H9 (cell line): ENCODE results near the gene OSBPL9. TPM values are rescaled to one million over a fixed set of nuclear protein-coding genes. Genes with fewer than 3 reads are reported as not detected.

Experiments
- DNase-seq: peaks from one replicate; pipeline ENCODE4 v3.0.0-alpha.2; 2017
- H2AFZ ChIP-seq: one replicate; pipeline ENCODE4 v1.6.1; 2013; ENCODE audit warnings: mild to moderate bottlenecking, low read length, control low read depth, moderate library complexity
- H2AK5ac ChIP-seq: 2 replicates; pipeline ENCODE4 v1.6.1; 2013; ENCODE audit warnings: low read length, control low read depth, mixed read lengths; ENCODE audit not compliant: insufficient read length
- H2BK120ac ChIP-seq: one replicate; pipeline ENCODE4 v1.6.1; 2013; ENCODE audit warnings: low read depth, mild to moderate bottlenecking, low read length, control low read depth, inconsistent platforms; ENCODE audit not compliant: poor library complexity, severe bottlenecking
- H2BK12ac ChIP-seq: 2 replicates; pipeline ENCODE4 v1.6.1; 2013; ENCODE audit warnings: low read length, control low read depth, mixed read lengths, low read depth; ENCODE audit not compliant: insufficient read length
- H2BK15ac ChIP-seq: 2 replicates; pipeline ENCODE4 v1.6.1; 2013; ENCODE audit warnings: low read depth, low read length, control low read depth
- H2BK20ac ChIP-seq: one replicate; pipeline ENCODE4 v1.6.1; 2013; ENCODE audit warnings: low read depth, mild to moderate bottlenecking, low read length, control low read depth, inconsistent platforms; ENCODE audit not compliant: poor library complexity, severe bottlenecking
- H2BK5ac ChIP-seq: 2 replicates; pipeline ENCODE4 v1.6.1; 2013; ENCODE audit warnings: low read length, control low read depth, mixed read lengths; ENCODE audit not compliant: insufficient read length
- H3K14ac ChIP-seq: 2 replicates; pipeline ENCODE4 v1.6.1; 2013; ENCODE audit warnings: low read length, control low read depth; ENCODE audit not compliant: insufficient read depth
- H3K18ac ChIP-seq: 2 replicates; pipeline ENCODE4 v1.6.1; 2013; ENCODE audit warnings: low read depth, mild to moderate bottlenecking, mixed read lengths, low read length, control low read depth; ENCODE audit not compliant: insufficient read length
- H3K23ac ChIP-seq: 2 replicates; pipeline ENCODE4 v1.6.1; 2013; ENCODE audit warnings: low read length, control low read depth, mixed read lengths, low read depth; ENCODE audit not compliant: insufficient read length
- H3K23me2 ChIP-seq: 2 replicates; pipeline ENCODE4 v1.6.1; 2013; ENCODE audit warnings: low read depth, mild to moderate bottlenecking, mixed read lengths, low read length, control low read depth; ENCODE audit not compliant: insufficient read length, poor library complexity, severe bottlenecking
- H3K27ac ChIP-seq: 2 replicates; pipeline ENCODE4 v1.5.1; 2013; ENCODE audit warnings: low read length, control low read depth, mixed read lengths, low read depth; ENCODE audit not compliant: insufficient read length
- H3K27me3 ChIP-seq: 2 replicates; pipeline ENCODE4 v1.6.1; 2013; ENCODE audit warnings: low read length, control low read depth, inconsistent platforms; ENCODE audit not compliant: insufficient read depth
- H3K4ac ChIP-seq: 2 replicates; pipeline ENCODE4 v1.6.1; 2013; ENCODE audit warnings: low read depth, mild to moderate bottlenecking, control low read depth, inconsistent platforms, low read length, moderate library complexity
- H3K4me1 ChIP-seq: 2 replicates; pipeline ENCODE4 v1.6.1; 2013; ENCODE audit warnings: low read length, control low read depth, inconsistent platforms; ENCODE audit not compliant: insufficient read depth
- H3K4me2 ChIP-seq: 2 replicates; pipeline ENCODE4 v1.6.1; 2013; ENCODE audit warnings: low read length, control low read depth, mixed read lengths; ENCODE audit not compliant: insufficient read length, insufficient read depth
- H3K56ac ChIP-seq: 2 replicates; pipeline ENCODE4 v1.6.1; 2013; ENCODE audit warnings: low read depth, mild to moderate bottlenecking, mixed read lengths, low read length, control low read depth; ENCODE audit not compliant: insufficient read length
- H3K79me1 ChIP-seq: 2 replicates; pipeline ENCODE4 v1.6.1; 2013; ENCODE audit warnings: low read depth, mild to moderate bottlenecking, moderate library complexity, low read length, control low read depth, inconsistent platforms; ENCODE audit not compliant: insufficient read depth, poor library complexity, severe bottlenecking
- H3K79me2 ChIP-seq: 2 replicates; pipeline ENCODE4 v1.6.1; 2013; ENCODE audit warnings: low read length, control low read depth, inconsistent platforms; ENCODE audit not compliant: insufficient read depth
- H3K9ac ChIP-seq: 2 replicates; pipeline ENCODE4 v1.6.1; 2013; ENCODE audit warnings: low read length, control low read depth, mixed read lengths; ENCODE audit not compliant: insufficient read length; ENCODE audit errors: extremely low read depth
- H3K9me3 ChIP-seq: one replicate; pipeline ENCODE4 v1.6.1; 2013; ENCODE audit warnings: low read depth, low read length, inconsistent platforms; ENCODE audit not compliant: control insufficient read depth
- H3T11ph ChIP-seq: one replicate; pipeline ENCODE4 v1.6.1; 2013; ENCODE audit warnings: mild to moderate bottlenecking, low read length, control low read depth, inconsistent platforms
- H4K20me1 ChIP-seq: one replicate; pipeline ENCODE4 v1.6.1; 2013; ENCODE audit not compliant: control insufficient read depth, insufficient read length, insufficient read depth
- H4K5ac ChIP-seq: 2 replicates; pipeline ENCODE4 v1.6.1; 2013; ENCODE audit warnings: low read depth, mild to moderate bottlenecking, mixed read lengths, low read length, control low read depth; ENCODE audit not compliant: insufficient read length
- H4K8ac ChIP-seq: replicated peaks from 2 replicates; pipeline ENCODE4 v1.6.1; 2013; ENCODE audit warnings: low read length, control low read depth, mixed read lengths, low read depth; ENCODE audit not compliant: insufficient read length
- H4K91ac ChIP-seq: 2 replicates; pipeline ENCODE4 v1.6.1; 2013; ENCODE audit warnings: low read depth, mild to moderate bottlenecking, moderate library complexity, mixed read lengths, low read length, control low read depth; ENCODE audit not compliant: insufficient read length
- H3K27ac Mint-ChIP-seq, 3 experiments: 2 replicates in 2 of 3; 3 replicates in 1 of 3; pipeline ENCODE4 v1.8.0; 2020 to 2021; ENCODE audit warnings: mixed read lengths in 3 of 3, mild to moderate bottlenecking in 1 of 3, moderate library complexity in 1 of 3
- H3K27me3 Mint-ChIP-seq: 2 replicates; pipeline ENCODE4 v1.8.0; 2021; ENCODE audit warnings: low read depth, mild to moderate bottlenecking, moderate library complexity, mixed read lengths
- H3K36me3 Mint-ChIP-seq, 3 experiments: 2 replicates in 2 of 3; 3 replicates in 1 of 3; pipeline ENCODE4 v1.8.0; 2020 to 2021; ENCODE audit warnings: low read depth in 3 of 3, mixed read lengths in 3 of 3; ENCODE audit not compliant: insufficient read depth in 1 of 3
- H3K4me1 Mint-ChIP-seq, 2 experiments: 2 replicates each; pipeline ENCODE4 v1.8.0; 2020; ENCODE audit warnings: mixed read lengths in 2 of 2
- H3K4me3 Mint-ChIP-seq, 2 experiments: 2 replicates in 1 of 2; 3 replicates in 1 of 2; pipeline ENCODE4 v1.8.0; 2020 to 2021; ENCODE audit warnings: mild to moderate bottlenecking in 2 of 2, mixed read lengths in 2 of 2, moderate library complexity in 1 of 2
- H3K9me3 Mint-ChIP-seq, 2 experiments: 2 replicates in 1 of 2; 3 replicates in 1 of 2; pipeline ENCODE4 v1.8.0; 2020; ENCODE audit warnings: mild to moderate bottlenecking in 2 of 2, mixed read lengths in 2 of 2, moderate library complexity in 1 of 2
- CTCF ChIP-seq: fragments of 200-600 bp; sonication (generic); conservative IDR thresholded peaks from 3 replicates; pipeline ENCODE4 v1.8.0; 2021; ENCODE audit warnings: antibody characterized with exemption, mild to moderate bottlenecking
- WGBS: extraction: QIAGEN DNeasy Blood & Tissue Kit; methylation state at CpG from one replicate; pipeline ENCODE4 v1.1.7; 2013; ENCODE audit warnings: missing lambda C conversion rate, low lambda C conversion rate, mixed read lengths; ENCODE audit not compliant: insufficient read length; ENCODE audit errors: extremely low coverage; 5-methylcytosine and 5-hydroxymethylcytosine counted together
- total RNA-seq: library from RNA; stranded (reverse); gene quantifications from 2 replicates; pipeline ENCODE4 v1.2.1, GENCODE V29; 2021

OSBPL9 gene
- total RNA-seq, 1 experiment from 2014 or later = 76.7 TPM

- no peaks in the 10 kb centered on the region for H3K27me3 ChIP-seq
- H3K9me3 ChIP-seq = no peaks in the 10 kb centered on the region
- no peak overlapping the region for H4K5ac ChIP-seq
- H4K20me1 ChIP-seq = no peaks in the 10 kb centered on the region
- no peaks in the 10 kb centered on the region; the same call in 1 of the 2 replicates for H3K27me3 Mint-ChIP-seq
- no CpG with 5 or more reads among the region's 4 CpGs for WGBS
- H3K27ac ChIP-seq = no peak overlapping the region
- H3K4me1 Mint-ChIP-seq = peaks cover 7 to 11% of the 10 kb centered on the region in 2 experiments
- no peak overlapping the region for H2AFZ ChIP-seq
- H3K36me3 Mint-ChIP-seq = peaks cover 2 to 9% (median 9%) of the 10 kb centered on the region in 3 experiments; a peak in 6 of 7 replicates
- no peaks in the 10 kb centered on the region for H3K79me2 ChIP-seq
- no peaks in the 10 kb centered on the region for H3K23me2 ChIP-seq
- no peaks in the 10 kb centered on the region for H3K79me1 ChIP-seq
- H2BK120ac ChIP-seq = no peak overlapping the region
- no peaks in the 10 kb centered on the region for H3K4me1 ChIP-seq
- H3K23ac ChIP-seq = no peak overlapping the region
- H2BK5ac ChIP-seq = no peak overlapping the region
- no peak overlapping the region for H3K4me3 Mint-ChIP-seq
- H2BK15ac ChIP-seq = no peak overlapping the region
- no peak overlapping the region for H3K9ac ChIP-seq
- H2BK20ac ChIP-seq = no peak overlapping the region
- no peak for TF ChIP-seq CTCF
- DNase-seq = no peak
- no peak overlapping the region for H4K8ac ChIP-seq
- no peak overlapping the region for H3K4ac ChIP-seq
- no peak overlapping the region for H4K91ac ChIP-seq
- no peak overlapping the region for H3K14ac ChIP-seq
- no peak overlapping the region for H2AK5ac ChIP-seq
- no peak overlapping the region for H3K27ac Mint-ChIP-seq
- no peak overlapping the region for H2BK12ac ChIP-seq
- H3K9me3 Mint-ChIP-seq = peaks cover 9 to 10% of the 10 kb centered on the region in 2 experiments
- H3T11ph ChIP-seq = no peak overlapping the region
- no peak overlapping the region for H3K56ac ChIP-seq
- H3K18ac ChIP-seq = no peak overlapping the region
- no peak overlapping the region for H3K4me2 ChIP-seq
Measured at GRCh38 chr1:51715369-51715768, 98.5 kb downstream of the OSBPL9 start.
